HG02970 (cell line): ENCODE results near the gene CA5A.
"Not testable (repeated sequence)": the region's sequence is repeated elsewhere in the genome, so short reads cannot be mapped to it uniquely, and the experiment has no call there.

Experiments
- ATAC-seq: cut with Tn5 transposase; IDR thresholded peaks from one replicate; pipeline ENCODE4 v1.9.1; 2021; ENCODE audit warnings: mild to moderate bottlenecking, moderate library complexity, moderate number of reproducible peaks; ENCODE audit not compliant: unreplicated experiment, low FRiP score

CA5A gene

DNA sequence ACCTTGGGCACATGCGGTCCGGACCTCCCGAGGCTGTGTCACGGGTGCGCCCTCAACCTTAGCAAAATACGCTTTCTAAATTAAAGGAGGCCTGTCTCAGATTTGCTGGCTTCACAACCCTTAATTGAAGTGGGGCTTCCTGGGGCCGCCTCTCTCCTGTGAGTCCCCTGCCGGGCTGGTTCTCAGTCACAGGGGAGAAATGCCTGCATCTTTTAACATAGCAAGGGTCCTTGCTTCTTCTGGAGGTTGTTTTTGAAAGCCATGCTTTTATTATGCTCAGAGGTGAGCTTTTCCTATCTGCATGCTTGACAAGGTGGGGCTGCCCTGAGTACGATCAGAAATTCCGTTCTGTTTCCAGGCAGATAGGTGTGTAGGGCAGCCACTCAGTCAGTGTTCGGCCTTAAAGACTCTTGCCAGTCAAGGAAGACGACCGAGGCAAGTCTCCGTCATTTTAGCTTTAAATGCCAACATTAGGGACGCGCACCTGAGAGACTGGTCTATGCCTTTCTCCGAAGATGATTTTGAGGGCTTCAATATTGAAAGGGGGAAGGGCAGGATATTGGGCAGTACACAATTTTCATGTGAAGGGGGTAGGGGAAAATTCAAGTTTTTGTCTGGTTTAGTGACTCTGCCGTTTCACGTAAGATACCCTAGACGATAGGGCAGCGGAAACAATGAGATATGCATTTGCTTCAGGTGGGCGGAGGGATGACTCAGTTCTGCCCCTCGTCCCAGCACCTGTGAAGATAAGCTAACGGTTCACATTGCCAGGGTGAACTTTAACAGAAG lies 61.5 kb downstream of the CA5A start:
- no peak for ATAC-seq

DNA sequence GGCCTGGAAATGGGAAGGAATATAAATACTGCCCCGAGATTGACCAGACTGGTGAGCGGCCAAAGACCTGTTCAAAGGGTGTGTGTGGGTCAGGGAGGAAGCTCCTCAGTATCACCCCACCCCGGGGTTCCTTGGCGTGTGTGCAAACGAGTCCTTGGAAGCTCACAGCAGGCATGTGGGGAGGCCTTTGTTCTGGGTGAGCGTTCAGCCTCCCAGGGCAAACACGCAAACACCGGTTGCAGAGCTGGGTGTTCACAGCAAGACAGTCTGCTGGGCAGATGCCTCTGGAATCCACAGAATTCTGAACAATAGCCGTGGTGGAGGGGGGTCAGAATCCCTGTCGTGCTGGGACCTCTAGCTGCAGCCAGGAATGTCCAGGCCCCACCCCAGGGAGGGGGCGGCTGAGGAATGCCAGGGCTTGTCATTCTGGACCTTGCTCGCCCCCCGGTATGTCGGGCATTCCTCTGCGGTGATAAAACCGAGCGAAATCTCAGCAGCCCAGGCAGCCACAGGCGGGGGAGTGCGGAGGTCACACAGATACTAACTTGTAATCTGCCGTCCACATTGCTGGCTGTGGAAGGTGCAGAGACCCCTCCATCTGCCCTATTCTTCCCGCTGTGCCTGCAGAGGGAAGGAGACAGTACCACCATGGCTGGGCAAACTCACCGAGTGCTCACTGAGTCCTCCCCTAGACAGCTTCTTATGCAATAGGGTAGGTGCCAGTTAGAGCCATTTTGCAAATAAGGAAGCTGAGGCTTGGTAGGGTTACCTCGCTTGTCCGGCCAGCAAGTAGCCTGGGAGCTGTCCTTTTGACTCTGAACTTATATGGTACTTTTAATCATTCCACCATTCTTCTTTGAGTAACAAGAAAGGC lies 65.7 kb downstream of the CA5A start:
- not testable (repeated sequence) for ATAC-seq

DNA sequence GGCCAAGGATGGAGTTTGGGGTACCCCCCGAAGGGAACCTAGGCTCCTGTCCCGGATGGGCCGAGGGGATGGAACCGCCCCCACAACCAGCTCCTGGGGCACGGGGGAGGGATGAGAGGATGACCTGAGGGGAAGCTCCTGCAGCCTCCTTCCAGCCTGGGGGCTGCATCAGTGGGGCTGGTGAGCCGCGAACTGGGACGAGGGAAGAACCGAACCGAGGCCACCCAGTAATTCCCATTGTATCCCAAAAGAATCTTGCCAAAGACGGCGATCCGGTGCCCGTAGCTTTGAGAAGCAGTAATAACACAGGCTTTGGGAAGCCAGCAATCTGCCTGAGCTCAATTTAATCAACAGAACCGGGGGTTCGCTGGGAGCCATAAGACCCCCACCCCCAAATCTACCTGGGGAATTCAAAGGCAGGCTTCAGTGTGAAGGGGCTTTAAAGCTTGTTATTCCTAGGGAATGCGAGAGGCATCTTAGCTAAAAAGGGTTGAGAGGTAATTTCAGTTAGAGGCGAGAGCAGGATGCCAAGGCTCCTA lies 66.4 kb downstream of the CA5A start:
- not testable (repeated sequence) for ATAC-seq

GRCh38 chr16:87869061-87869878 lies 67.1 kb downstream of the CA5A start, which contains the start of gene SLC7A5:
TSS of gene SLC7A5 (minus strand) at chr16:87869507. CDS start at chr16:87869422, 85 bp downstream.
- peak; percentile 60 for ATAC-seq

DNA sequence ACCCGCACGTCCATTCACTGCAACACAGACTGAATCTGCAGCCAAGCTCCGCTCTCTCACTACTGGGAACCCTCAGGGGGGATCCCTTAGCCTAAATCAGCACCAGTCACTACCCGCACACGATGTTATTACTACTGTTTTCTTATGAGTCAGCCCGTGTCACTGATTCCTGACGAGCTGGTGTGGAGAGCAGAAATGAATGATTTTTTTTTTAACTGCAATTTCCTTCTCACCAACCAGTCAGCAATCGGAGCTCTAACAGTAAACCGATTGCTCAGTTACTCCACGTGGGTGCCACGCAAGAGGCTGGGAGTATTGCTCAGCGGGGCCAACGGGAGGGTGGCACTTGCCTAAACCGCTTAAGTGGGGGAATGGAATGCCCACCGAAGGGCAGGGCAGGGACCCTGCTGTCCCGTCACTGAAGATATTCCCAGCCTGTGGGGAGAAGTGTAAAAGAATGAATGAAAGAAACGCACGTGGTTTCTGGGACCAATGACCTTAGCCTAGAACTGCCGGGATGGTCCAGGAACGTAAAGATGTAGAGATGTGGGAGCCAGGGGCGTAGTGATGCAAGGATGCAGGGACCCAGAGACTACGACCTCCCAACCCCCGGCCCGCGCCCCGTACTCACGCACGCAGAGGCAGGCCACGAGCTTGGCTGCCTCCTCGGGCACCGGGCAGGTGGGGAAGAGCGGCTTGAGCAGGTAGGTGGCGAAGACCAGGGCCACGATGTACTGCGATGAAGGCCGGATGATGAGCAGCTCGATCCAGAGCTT lies 67.9 kb downstream of the CA5A start:
- ATAC-seq, result peak; percentile 17

DNA sequence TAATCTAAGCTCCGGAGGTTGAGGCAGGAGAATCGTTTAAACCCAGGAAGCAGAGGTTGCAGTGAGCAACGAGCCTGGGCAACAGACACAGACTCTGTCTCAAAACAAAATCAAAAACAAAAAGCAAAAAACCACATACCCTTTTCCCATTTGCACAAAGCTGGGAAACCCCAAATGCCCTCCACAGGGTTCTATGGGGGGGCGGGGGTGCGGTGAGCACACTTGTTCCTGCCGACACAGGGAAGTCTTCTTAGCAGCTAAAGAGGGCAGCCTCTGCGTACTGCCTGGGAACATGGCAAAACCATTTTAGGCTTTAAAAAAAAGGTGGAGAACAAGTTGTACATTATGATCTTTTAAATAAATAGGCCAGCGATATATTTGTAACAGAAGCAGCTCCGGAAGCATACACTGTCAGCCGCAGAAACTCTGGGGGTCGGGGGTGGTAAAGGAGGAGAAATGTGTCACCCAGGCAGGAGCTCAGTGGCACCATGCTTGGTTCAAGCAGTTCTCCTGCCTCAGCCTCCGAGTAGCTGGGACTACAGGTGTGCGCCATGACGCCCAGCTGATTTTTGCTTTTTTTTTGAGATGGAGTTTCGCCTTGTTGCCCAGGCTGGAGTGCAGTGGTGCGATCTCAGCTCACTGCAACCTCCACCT lies 70.3 kb downstream of the CA5A start:
- not testable (repeated sequence) for ATAC-seq

GRCh38 chr16:87864331-87864989 lies 71.9 kb downstream of the CA5A start:
- ATAC-seq, result no peak

DNA sequence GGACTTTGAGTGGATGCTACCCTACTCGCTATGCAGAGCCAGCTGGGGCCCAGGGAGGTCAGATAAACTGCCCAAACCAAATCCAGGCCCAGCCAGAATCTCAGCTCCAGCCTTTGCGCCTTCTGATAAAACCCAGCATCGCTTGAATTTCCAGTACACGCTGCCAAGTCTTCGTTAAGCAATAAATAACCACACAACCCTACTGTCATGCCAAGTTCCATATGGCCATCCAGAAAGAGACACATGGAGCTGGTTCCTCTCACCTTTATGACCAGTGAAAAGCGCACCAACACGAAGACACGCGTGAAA lies 73.0 kb downstream of the CA5A start:
- not testable (repeated sequence) for ATAC-seq

DNA sequence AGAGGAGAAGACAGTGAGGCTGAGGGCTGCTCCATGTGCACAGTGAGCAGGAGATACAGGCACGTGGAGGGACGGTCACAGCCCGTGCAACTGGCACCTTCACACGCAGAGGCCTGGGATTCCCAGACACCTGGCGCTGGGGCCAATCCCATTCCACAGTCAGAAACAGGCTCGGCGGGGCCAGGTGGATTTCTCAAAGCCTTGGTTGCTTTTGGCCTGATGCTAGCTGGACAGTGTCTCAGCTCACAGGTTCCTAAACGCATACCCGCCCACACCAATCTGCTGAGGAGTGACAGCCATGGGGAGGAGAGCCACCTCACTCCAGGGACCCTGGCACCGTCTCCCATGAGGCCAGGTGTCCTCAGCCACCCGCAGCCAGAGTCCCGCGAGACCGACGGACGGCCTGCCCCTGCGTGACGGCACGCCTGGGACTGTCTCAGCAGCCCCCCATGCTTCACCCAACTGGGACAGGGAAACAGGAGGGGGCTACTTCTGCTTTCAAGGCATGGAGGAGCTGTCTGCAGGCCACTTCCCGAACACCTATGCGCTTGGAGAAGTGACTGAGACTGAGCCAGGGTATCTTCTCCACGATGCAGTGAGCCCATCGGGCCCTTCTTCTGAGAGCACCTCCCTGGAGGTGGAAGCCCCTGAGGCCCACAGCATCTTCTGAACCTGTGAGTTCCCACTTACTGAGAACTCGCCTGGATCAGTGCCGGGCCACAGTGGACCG lies 73.6 kb downstream of the CA5A start:
- not testable (repeated sequence) for ATAC-seq

DNA sequence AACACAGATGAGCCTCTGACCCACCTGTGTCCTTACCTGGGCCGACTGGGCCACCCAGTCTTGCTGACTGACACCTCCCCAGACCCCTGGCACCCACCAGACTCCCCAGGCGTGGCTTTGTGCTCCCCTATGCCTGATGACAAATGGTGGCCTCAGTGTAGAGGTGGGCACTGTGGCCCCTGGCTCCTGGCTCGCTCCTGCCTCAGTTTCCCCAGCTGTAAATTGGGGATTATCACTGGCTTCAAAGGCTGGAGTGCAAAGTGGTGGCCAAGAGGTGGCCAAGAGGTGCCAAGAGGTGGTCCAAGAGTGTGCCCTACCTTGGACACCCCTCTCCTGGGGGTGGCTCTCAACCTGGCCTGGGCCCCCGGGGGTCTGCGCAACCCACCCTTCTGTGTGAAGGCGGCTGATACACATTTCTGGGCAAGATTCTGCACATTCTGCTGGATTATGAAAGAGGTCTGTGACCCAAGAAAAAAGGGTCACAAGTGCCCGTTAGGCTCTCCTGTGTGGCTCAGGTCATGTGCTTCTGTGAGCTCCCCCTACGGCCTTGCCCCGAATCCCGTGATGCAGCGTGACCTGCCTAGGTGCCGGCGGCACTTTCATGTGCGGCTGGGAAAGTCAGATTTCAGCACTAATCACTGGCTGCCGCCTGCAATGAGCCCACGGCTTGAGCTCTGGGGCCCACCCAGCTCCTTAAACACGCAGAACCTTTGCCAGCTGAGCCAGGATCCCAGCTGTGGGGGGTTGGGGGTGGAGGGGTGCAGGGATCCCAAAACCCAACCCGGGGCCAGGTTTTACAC lies 74.8 kb downstream of the CA5A start:
- ATAC-seq, result not testable (repeated sequence)

DNA sequence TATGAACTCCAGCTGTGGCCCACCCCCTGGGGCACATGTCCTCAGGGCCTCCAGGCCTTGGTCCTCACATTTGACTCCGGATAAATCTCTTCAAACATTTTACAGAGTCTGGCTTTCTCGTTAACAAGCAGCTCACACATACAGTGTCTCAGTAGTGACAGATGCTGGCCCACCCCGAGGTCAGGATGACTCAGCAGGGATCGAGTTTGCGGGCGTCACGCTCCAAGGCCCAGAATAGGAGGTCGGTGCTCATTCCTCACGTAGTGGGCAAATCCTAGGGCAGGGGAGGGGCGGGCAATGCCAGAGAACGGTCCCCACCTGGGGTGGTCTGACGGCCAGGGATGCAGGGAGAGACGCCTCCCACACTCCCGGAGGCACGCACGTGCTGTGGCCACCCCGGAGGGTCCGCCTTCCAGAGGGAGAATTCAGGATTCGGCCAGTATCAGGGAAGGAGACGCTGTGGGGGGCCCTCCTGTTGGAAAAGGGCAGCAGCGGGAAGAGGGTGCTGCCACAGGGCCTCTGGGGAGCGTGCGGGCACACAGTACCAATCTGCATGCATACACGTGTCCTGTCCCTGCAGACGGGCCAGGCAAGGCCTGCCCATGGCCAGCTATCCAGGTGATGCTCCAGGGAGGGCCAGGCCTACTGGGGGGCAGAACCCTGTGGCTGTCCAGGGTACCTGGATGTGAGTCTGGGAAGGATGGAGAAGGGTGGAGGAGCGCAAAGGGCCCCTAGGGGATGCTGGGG lies 75.6 kb downstream of the CA5A start:
- no peak for ATAC-seq

DNA sequence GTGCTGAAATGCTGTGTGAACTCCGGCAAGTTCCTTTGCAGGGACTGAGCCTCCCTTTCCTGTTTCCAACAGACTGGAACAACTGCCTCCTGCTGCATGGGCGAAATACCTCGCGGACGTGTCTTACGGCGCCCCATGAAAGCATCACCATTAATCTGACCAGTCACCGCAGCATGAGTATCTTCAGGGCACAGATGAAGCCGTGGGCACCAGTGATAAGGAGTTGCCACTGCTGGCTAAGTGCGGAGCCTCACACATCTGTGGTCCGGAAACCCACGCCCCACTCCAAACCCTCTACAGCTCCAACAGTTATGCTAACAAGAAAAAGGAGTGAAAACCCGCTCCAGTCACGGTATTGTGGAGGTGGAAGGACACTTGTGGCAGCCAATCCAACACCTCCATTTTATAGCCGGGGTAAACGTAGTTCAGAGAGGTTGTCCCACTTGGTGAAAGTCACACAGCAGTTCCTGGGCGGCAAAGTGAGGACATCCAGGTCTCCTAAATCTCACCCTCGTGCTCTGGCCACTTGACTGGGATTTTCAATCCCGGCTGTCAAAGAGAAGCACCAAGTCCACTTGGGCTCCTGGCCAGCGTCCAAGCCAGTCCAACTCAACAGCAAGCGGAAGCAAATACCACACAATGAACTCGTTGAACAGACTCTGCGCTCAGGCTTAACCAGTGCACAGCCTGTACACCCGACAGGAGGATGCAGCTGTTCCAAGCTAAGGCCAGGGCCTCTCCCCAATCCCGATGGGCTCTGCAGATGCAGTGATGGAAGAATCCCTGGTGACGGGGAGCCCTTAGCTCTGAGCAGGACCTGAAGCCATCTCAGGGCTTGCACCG lies 78.0 kb downstream of the CA5A start:
- not testable (repeated sequence) for ATAC-seq

DNA sequence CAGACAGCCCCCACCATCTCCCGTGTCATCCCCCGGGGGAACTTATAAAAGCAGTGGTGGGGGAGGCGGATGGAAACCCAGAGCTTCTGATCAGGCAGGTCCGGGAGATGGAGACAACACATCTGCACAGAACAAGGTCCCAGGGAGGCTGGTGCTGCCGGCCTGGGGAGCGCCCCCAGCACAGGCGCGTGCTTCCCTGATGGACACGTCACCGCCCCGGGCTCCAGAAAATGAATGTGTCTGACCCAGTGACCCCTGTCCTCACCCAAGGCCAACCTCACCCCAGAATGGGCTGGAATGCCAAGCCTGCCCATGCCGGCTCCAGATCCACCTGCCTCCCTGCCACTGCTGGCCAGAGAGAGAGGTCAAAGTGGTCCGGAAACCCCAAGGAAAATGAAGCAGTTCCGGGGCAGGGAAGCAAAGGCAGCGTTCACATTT lies 79.5 kb downstream of the CA5A start:
- no peak for ATAC-seq

DNA sequence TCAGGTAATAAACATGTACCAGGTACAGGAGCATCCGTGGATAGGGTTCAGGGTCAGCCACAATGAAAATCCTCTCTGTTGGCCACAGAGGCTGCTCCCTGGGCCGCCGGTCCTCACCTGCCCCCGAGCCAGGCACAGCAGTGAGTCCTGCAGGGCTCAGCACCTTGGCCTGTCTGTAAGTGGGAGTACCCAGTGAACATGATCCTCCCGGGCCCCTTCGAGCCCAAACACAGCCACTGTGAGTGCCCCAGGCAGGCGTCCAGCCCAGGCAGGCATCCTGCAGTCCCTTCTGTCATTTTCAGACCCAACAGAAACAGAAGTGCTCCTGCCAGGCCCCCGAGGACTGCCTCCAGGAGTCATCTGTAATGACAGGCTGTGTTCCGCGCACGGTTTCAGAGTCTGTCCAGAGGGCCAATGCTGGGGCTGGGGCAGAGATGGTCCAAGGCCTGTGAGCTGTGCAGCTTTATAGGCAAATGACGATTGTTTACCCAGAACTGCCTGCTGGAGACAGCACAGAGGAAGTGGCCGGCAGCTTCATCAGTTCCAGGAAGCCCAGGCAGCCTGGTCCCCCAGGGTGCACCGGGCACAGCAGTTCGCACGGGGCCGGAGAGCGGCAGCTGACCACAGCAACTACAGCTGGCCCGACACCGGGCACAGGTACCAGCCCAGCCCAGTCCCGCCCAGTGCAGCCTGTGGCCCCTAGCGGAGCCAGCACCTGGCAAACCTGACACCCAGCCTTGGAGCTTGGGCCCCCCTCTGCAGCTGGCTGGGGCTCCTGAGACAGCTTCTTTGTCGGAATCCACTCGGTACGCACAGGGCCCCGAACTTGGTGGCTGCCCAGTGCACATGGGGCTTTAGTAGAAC lies 80.2 kb downstream of the CA5A start:
- no peak for ATAC-seq
